SK-N-SH (cell line): Measurements from ENCODE around the gene GPR68.

Source experiments
- CTCF ChIP-seq: fragments of 200-600 bp; sonication (generic); IDR thresholded peaks from 2 replicates; pipeline ENCODE4 v1.6.1; 2017; ENCODE audit warnings: antibody characterized with exemption, mild to moderate bottlenecking, moderate library complexity
- EP300 ChIP-seq, 2 experiments: IDR thresholded peaks; 2 replicates each; pipeline versions ENCODE4 v1.4.0 to v1.6.1; 2012; ENCODE audit warnings: borderline replicate concordance in 1 of 2, low read depth in 1 of 2, low read length in 1 of 2
- EZH2phosphoT487 ChIP-seq: fragments of 200-600 bp; sonication (generic); IDR thresholded peaks from 2 replicates; pipeline ENCODE4 v1.6.1; 2017; ENCODE audit warnings: low read depth, mixed run types, mild to moderate bottlenecking, antibody characterized with exemption, moderate library complexity, borderline replicate concordance
- JUND ChIP-seq: IDR thresholded peaks from 2 replicates; pipeline ENCODE4 v1.4.0; 2012
- PBX3 ChIP-seq: IDR thresholded peaks from 2 replicates; pipeline ENCODE4; 2012
- POLR2AphosphoS5 ChIP-seq: IDR thresholded peaks from 2 replicates; pipeline ENCODE4 v1.6.1; 2012; ENCODE audit warnings: low read depth, low read length
- RAD21 ChIP-seq: IDR thresholded peaks from 2 replicates; pipeline ENCODE4 v1.6.1; 2012; ENCODE audit warnings: mild to moderate bottlenecking, low read length
- RCOR1 ChIP-seq: fragments of 150-350 bp; IDR thresholded peaks from 2 replicates; pipeline ENCODE4 v1.6.1; 2017; ENCODE audit warnings: antibody characterized with exemption, low read length
- TCF12 ChIP-seq: IDR thresholded peaks from 2 replicates; pipeline ENCODE4 v1.4.0; 2012
- TEAD4 ChIP-seq: IDR thresholded peaks from 2 replicates; pipeline ENCODE4 v1.4.0; 2012; ENCODE audit warnings: mild to moderate bottlenecking, borderline replicate concordance; ENCODE audit not compliant: insufficient read depth

DNA sequence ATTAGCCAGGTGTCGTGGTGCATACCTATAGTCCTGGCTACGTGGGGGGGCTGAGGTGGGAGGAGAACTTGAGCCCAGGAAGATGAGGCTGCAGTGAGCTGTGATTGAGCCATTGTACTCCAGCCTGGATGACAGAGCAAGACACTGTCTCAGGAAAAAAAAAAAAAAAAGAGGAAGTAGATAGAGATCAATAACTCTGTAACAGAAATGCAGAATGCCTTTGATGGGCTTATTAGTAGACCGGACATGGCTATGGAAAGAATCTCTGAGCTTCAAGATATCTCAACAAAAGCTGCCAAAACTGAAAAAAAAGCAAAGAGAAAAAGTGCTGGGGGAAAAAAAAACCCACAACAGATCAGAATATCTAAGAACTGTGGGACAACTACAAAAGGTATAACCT is 37.5 kb downstream of the GPR68 start:
- TF ChIP-seq EP300 (IDR thresholded peaks at IDR 0.05; ENCODE audit: borderline replicate concordance in 1 of 2, low read depth in 1 of 2, low read length in 1 of 2): no peak
- no peak for TF ChIP-seq PBX3
- no peak for TF ChIP-seq CTCF
- TF ChIP-seq EZH2phosphoT487: no peak
- TF ChIP-seq TCF12: no peak
- TF ChIP-seq RCOR1: no peak
- no peak for TF ChIP-seq RAD21
- no peak for TF ChIP-seq POLR2AphosphoS5
- no peak for TF ChIP-seq JUND
- no peak for TF ChIP-seq TEAD4
